NCI-H2081 (cell line): ENCODE data around the gene FNDC11.
"Not testable (repeated sequence)": the region's sequence is repeated elsewhere in the genome, so short reads cannot be mapped to it uniquely, and the experiment has no call there.

ENCODE experiments used
- DNase-seq, 2 experiments: peaks; one replicate each; lab custom pipeline; 2025; lab: John Stamatoyannopoulos, UW

FNDC11 gene

GRCh38 chr20:63553251-63553932, 567 bp upstream of the FNDC11 start:
- peak; percentile 15 to 33 for DNase-seq

GRCh38 chr20:63554361-63555278, 661 bp downstream of the FNDC11 start:
- DNase-seq, result no peak

- DNase-seq, result no peak
Measured at GRCh38 chr20:63555661-63556381, 1.9 kb downstream of the FNDC11 start.

GRCh38 chr20:63556873-63557478, 3.0 kb downstream of the FNDC11 start:
- DNase-seq, result no peak

- DNase-seq, result no peak
Measured at GRCh38 chr20:63557481-63557891, 3.5 kb downstream of the FNDC11 start.

GRCh38 chr20:63558804-63559484, 5.0 kb downstream of the FNDC11 start:
- DNase-seq, result no peak

GRCh38 chr20:63559485-63560332, 5.8 kb downstream of the FNDC11 start:
- not testable (repeated sequence) for DNase-seq

GRCh38 chr20:63560333-63560805, 6.4 kb downstream of the FNDC11 start:
- DNase-seq, result no peak

- no peak for DNase-seq
Measured at GRCh38 chr20:63560856-63561609, 7.1 kb downstream of the FNDC11 start.

- DNase-seq, result no peak
Measured at GRCh38 chr20:63561624-63562396, 7.9 kb downstream of the FNDC11 start.

- DNase-seq, result no peak
Measured at GRCh38 chr20:63562461-63563224, 8.7 kb downstream of the FNDC11 start.

- DNase-seq, result no peak
Measured at GRCh38 chr20:63563225-63563935, 9.4 kb downstream of the FNDC11 start.

GRCh38 chr20:63564036-63564810, 10.3 kb downstream of the FNDC11 start:
- no peak for DNase-seq

GRCh38 chr20:63565021-63565698, 11.2 kb downstream of the FNDC11 start:
- DNase-seq, result no peak

- DNase-seq, result no peak
Measured at GRCh38 chr20:63565699-63566335, 11.9 kb downstream of the FNDC11 start.
